Measurements from ENCODE around the gene CHRND. TPM values are rescaled to one million over a fixed set of nuclear protein-coding genes. Genes with fewer than 3 reads are reported as not detected.
"Not testable (repeated sequence)": the region's sequence is repeated elsewhere in the genome, so short reads cannot be mapped to it uniquely, and the experiment has no call there.

The CHRND gene
- total RNA-seq, 1 experiment from 2014 or later = not detected

GRCh38 chr2:232551776-232552175 is 25.8 kb downstream of the CHRND start:
- peaks cover 25% of the 10 kb centered on the region for H3K4me1 ChIP-seq (ENCODE audit: low read length)
- H2AFZ ChIP-seq (ENCODE audit: low read length) = no peak overlapping the region

DNA sequence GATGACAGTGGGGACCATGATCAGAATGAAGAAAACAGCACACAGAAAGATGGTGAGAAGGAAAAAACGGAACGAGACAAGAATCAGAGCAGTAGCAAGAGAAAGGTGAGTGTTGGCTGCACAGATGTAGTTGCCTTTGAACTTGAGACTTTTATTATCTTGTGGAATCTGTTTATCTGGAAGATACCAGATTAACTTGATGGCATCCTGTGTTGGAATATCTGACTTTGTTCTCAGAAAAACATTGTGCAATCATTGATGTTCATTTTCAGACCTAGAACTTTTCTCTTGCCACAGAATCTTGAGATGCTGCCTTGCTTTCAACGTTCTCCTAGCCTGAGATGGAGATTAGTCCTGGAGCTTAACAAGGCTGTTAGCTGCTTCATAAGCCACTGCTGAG is 30.5 kb downstream of the CHRND start:
- Histone ChIP-seq H3K27ac (ENCODE audit: low read length) (no peak overlapping the region), H3K27me3 (ENCODE audit: low read length) (no peaks in the 10 kb centered on the region), H3K4me1 (ENCODE audit: low read length) (peaks cover 18% of the 10 kb centered on the region), H4K20me1 (ENCODE audit: insufficient read depth, low read depth, low read length) (peaks cover 10% of the 10 kb centered on the region; the same call in 1 of the 2 replicates), H3K4me2 (ENCODE audit: low read depth, low read length, poor library complexity, severe bottlenecking) (no peak overlapping the region), H3K9me3 (ENCODE audit: low read length) (no peaks in the 10 kb centered on the region), H3K79me2 (ENCODE audit: low read length) (peaks cover 54% of the 10 kb centered on the region), H3K9ac (ENCODE audit: low read length) (no peak overlapping the region), H2AFZ (ENCODE audit: low read length) (no peak overlapping the region), H3K4me3 (ENCODE audit: low read length) (no peak overlapping the region), H3K36me3 (ENCODE audit: insufficient read depth, low read length) (peaks cover 37% of the 10 kb centered on the region; the same call in 1 of the 2 replicates), H3K9me2 (replicated peaks; ENCODE audit: insufficient read depth, low read length) (no peaks in the 10 kb centered on the region)
- DNase-seq = no peak

More at GRCh38 chr2:232551776-232552175, 25.8 kb downstream of the CHRND start:
- H3K79me2 ChIP-seq (ENCODE audit: low read length) = peaks cover 94% of the 10 kb centered on the region
- H3K9ac ChIP-seq (ENCODE audit: low read length) = peak overlapping the region; percentile 99
- peaks cover 36% of the 10 kb centered on the region; the same call in 1 of the 2 replicates for H3K36me3 ChIP-seq (ENCODE audit: insufficient read depth, low read length)
- H3K4me2 ChIP-seq (ENCODE audit: low read depth, low read length, poor library complexity, severe bottlenecking) = peak overlapping the region; percentile 92
- peaks cover 16% of the 10 kb centered on the region; the same call in 1 of the 2 replicates for H4K20me1 ChIP-seq (ENCODE audit: insufficient read depth, low read depth, low read length)
- no peaks in the 10 kb centered on the region for H3K9me3 ChIP-seq (ENCODE audit: low read length)
- no peak overlapping the region for H3K27ac ChIP-seq (ENCODE audit: low read length)
- DNase-seq = no peak
- H3K9me2 ChIP-seq (replicated peaks; ENCODE audit: insufficient read depth, low read length) = no peaks in the 10 kb centered on the region
- H3K4me3 ChIP-seq (ENCODE audit: low read length) = peak overlapping the region; percentile 78
- no peaks in the 10 kb centered on the region for H3K27me3 ChIP-seq (ENCODE audit: low read length)

DNA sequence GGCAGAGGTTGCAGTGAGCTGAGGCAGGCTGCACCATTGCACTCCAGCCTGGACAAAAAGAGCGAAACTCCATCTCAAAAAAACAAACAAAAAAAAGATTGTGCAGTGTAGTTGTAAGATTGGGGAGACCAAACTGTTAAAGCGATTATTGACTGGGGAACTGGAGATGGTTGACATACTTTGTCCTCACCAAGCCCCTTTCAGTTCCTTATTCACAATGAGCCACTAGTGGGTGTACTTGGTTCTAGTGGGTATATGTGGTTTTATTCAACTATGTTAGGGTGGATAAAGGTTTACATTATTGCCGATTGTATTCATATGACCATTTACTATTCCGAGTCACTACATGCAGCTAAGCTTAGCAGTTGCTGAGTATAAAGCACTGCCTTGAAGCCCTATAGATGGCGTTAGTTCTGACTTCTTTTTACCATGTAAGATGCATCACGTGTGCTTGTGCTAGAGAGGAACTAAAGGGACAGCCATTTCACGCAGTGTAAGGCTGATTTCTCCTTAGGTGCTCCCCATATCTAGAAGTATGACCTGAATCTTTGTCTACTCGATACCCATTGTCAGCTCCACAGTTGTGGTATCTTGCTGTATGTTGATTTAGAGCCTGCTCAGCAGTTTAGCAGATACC is 36.7 kb downstream of the CHRND start:
- no peak for DNase-seq
- H3K27ac ChIP-seq (ENCODE audit: low read length) = no peak overlapping the region
- H3K4me2 ChIP-seq (ENCODE audit: low read depth, low read length, poor library complexity, severe bottlenecking) = no peak overlapping the region
- no peaks in the 10 kb centered on the region for H3K4me1 ChIP-seq (ENCODE audit: low read length)
- no peak overlapping the region for H3K4me3 ChIP-seq (ENCODE audit: low read length)
- H3K27me3 ChIP-seq (ENCODE audit: low read length) = no peaks in the 10 kb centered on the region
- H3K79me2 ChIP-seq (ENCODE audit: low read length) = peaks cover 4% of the 10 kb centered on the region; the same call in 1 of the 2 replicates
- peaks cover 38% of the 10 kb centered on the region for H3K36me3 ChIP-seq (ENCODE audit: insufficient read depth, low read length)
- no peaks in the 10 kb centered on the region for H3K9me3 ChIP-seq (ENCODE audit: low read length)
- H3K9ac ChIP-seq (ENCODE audit: low read length) = no peak overlapping the region
- no peaks in the 10 kb centered on the region for H3K9me2 ChIP-seq (replicated peaks; ENCODE audit: insufficient read depth, low read length)
- 0 out of 2 replicates have a peak, but pooled peaks cover 7% of the 10 kb centered on the region for H4K20me1 ChIP-seq (ENCODE audit: insufficient read depth, low read depth, low read length)
- H2AFZ ChIP-seq (ENCODE audit: low read length) = no peak overlapping the region

GRCh38 chr2:232563580-232563979 is 37.6 kb downstream of the CHRND start:
- H3K27me3 ChIP-seq (ENCODE audit: low read length) = no peaks in the 10 kb centered on the region

GRCh38 chr2:232567721-232568120 is 41.8 kb downstream of the CHRND start:
- H3K27ac ChIP-seq (ENCODE audit: low read length) = no peak overlapping the region
- no peaks in the 10 kb centered on the region for H3K9me3 ChIP-seq (ENCODE audit: low read length)
- peaks cover 40% of the 10 kb centered on the region for H3K36me3 ChIP-seq (ENCODE audit: insufficient read depth, low read length)
- H3K4me1 ChIP-seq (ENCODE audit: low read length) = peaks cover 5% of the 10 kb centered on the region
- H3K79me2 ChIP-seq (ENCODE audit: low read length) = peaks cover 1% of the 10 kb centered on the region; the same call in 1 of the 2 replicates
- no peak overlapping the region for H3K4me3 ChIP-seq (ENCODE audit: low read length)
- H4K20me1 ChIP-seq (ENCODE audit: insufficient read depth, low read depth, low read length) = 0 out of 2 replicates have a peak, but pooled peaks cover 4% of the 10 kb centered on the region
- no peak overlapping the region for H2AFZ ChIP-seq (ENCODE audit: low read length)
- H3K4me2 ChIP-seq (ENCODE audit: low read depth, low read length, poor library complexity, severe bottlenecking) = no peak overlapping the region
- no peaks in the 10 kb centered on the region for H3K9me2 ChIP-seq (replicated peaks; ENCODE audit: insufficient read depth, low read length)
- no peaks in the 10 kb centered on the region for H3K27me3 ChIP-seq (ENCODE audit: low read length)
- no peak overlapping the region for H3K9ac ChIP-seq (ENCODE audit: low read length)
- DNase-seq = no peak

More at GRCh38 chr2:232563580-232563979, 37.6 kb downstream of the CHRND start:
- Histone ChIP-seq H3K9me3 (ENCODE audit: low read length) (no peaks in the 10 kb centered on the region), H3K4me1 (ENCODE audit: low read length) (no peaks in the 10 kb centered on the region), H3K79me2 (ENCODE audit: low read length) (peaks cover 4% of the 10 kb centered on the region; the same call in 1 of the 2 replicates), H3K4me2 (ENCODE audit: low read depth, low read length, poor library complexity, severe bottlenecking) (no peak overlapping the region), H3K9ac (ENCODE audit: low read length) (no peak overlapping the region), H3K9me2 (replicated peaks; ENCODE audit: insufficient read depth, low read length) (no peaks in the 10 kb centered on the region), H3K27ac (ENCODE audit: low read length) (no peak overlapping the region), H4K20me1 (ENCODE audit: insufficient read depth, low read depth, low read length) (0 out of 2 replicates have a peak, but pooled peaks cover 7% of the 10 kb centered on the region), H2AFZ (ENCODE audit: low read length) (no peak overlapping the region), H3K36me3 (ENCODE audit: insufficient read depth, low read length) (peaks cover 44% of the 10 kb centered on the region), H3K4me3 (ENCODE audit: low read length) (no peak overlapping the region)
- no peak for DNase-seq

DNA sequence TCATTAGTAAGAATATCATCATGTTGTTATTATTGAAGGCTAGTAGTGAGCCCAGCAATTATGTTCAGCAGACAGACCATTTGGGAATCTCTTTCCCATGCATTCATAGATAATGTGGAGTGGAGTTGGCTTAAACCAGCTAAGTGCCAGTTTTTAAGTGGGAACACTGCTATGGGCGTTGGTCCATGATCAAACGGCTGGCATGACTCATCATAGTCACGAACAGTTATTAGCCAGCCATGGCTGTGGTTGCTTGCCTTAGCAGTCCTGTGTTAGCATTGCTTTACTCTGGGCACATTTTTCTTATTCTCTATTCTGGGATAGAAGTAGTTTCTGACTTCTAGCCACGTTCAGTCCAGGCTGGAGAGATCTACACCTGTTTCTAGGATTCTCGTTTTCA is 42.2 kb downstream of the CHRND start:
- no peak overlapping the region for H2AFZ ChIP-seq (ENCODE audit: low read length)
- H3K4me3 ChIP-seq (ENCODE audit: low read length) = no peak overlapping the region
- no peaks in the 10 kb centered on the region for H3K27me3 ChIP-seq (ENCODE audit: low read length)
- H3K4me1 ChIP-seq (ENCODE audit: low read length) = peaks cover 5% of the 10 kb centered on the region
- H3K4me2 ChIP-seq (ENCODE audit: low read depth, low read length, poor library complexity, severe bottlenecking) = no peak overlapping the region
- H4K20me1 ChIP-seq (ENCODE audit: insufficient read depth, low read depth, low read length) = 0 out of 2 replicates have a peak, but pooled peaks cover under 1% of the 10 kb centered on the region
- no peak overlapping the region for H3K27ac ChIP-seq (ENCODE audit: low read length)
- H3K9me3 ChIP-seq (ENCODE audit: low read length) = no peaks in the 10 kb centered on the region
- no peaks in the 10 kb centered on the region for H3K79me2 ChIP-seq (ENCODE audit: low read length)
- H3K9ac ChIP-seq (ENCODE audit: low read length) = no peak overlapping the region
- H3K36me3 ChIP-seq (ENCODE audit: insufficient read depth, low read length) = peaks cover 40% of the 10 kb centered on the region
- DNase-seq = no peak
- H3K9me2 ChIP-seq (replicated peaks; ENCODE audit: insufficient read depth, low read length) = no peaks in the 10 kb centered on the region

GRCh38 chr2:232569541-232569940 is 43.6 kb downstream of the CHRND start:
- no peaks in the 10 kb centered on the region for H3K27me3 ChIP-seq (ENCODE audit: low read length)

DNA sequence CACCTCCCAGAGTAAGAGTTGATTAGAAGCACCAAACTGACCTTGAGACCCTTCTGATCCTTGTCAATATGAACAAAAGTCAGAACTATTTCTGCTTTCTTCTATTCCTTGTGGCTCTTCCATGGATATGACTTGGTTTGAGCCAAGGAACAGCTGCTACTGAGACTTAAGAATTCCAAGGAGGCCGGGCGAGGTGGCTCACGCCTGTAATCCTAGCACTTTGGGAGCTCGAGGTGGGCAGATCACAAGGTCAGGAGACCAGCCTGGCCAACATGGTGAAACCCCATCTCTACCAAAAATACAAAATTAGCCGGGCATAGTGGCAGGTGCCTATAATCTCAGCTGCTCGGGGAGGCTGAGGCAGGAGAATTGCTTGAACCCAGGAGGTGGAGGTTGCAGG is 44.5 kb downstream of the CHRND start:
- DNase-seq; H3K4me2 ChIP-seq (ENCODE audit: low read depth, low read length, poor library complexity, severe bottlenecking); H3K9me2 ChIP-seq (replicated peaks; ENCODE audit: insufficient read depth, low read length); H3K79me2 ChIP-seq (ENCODE audit: low read length); H4K20me1 ChIP-seq (ENCODE audit: insufficient read depth, low read depth, low read length); H3K9ac ChIP-seq (ENCODE audit: low read length); H3K4me1 ChIP-seq (ENCODE audit: low read length); H3K4me3 ChIP-seq (ENCODE audit: low read length); H3K9me3 ChIP-seq (ENCODE audit: low read length); H2AFZ ChIP-seq (ENCODE audit: low read length); H3K27me3 ChIP-seq (ENCODE audit: low read length); H3K27ac ChIP-seq (ENCODE audit: low read length): not testable (repeated sequence)
- peaks cover 40% of the 10 kb centered on the region; the same call in 1 of the 2 replicates for H3K36me3 ChIP-seq (ENCODE audit: insufficient read depth, low read length)

More at GRCh38 chr2:232569541-232569940, 43.6 kb downstream of the CHRND start:
- Histone ChIP-seq H4K20me1 (ENCODE audit: insufficient read depth, low read depth, low read length) (no peaks in the 10 kb centered on the region), H3K4me1 (ENCODE audit: low read length) (peaks cover 5% of the 10 kb centered on the region), H3K9ac (ENCODE audit: low read length) (no peak overlapping the region), H3K9me2 (replicated peaks; ENCODE audit: insufficient read depth, low read length) (no peaks in the 10 kb centered on the region), H3K4me2 (ENCODE audit: low read depth, low read length, poor library complexity, severe bottlenecking) (no peak overlapping the region), H3K27ac (ENCODE audit: low read length) (no peak overlapping the region), H3K4me3 (ENCODE audit: low read length) (no peak overlapping the region), H3K9me3 (ENCODE audit: low read length) (no peaks in the 10 kb centered on the region), H3K36me3 (ENCODE audit: insufficient read depth, low read length) (peaks cover 36% of the 10 kb centered on the region; the same call in 1 of the 2 replicates), H3K79me2 (ENCODE audit: low read length) (no peaks in the 10 kb centered on the region), H2AFZ (ENCODE audit: low read length) (no peak overlapping the region)
- DNase-seq = no peak

Data from Karpas-422 (cell line).